Stimulated activated CD8-positive, alpha-beta memory T cell treated with anti-CD3 and anti-CD28 coated beads, Interleukin-4, amount 100 ng/mL, for 48 hours (primary cell): ENCODE measurements around the gene CDKN2A.
A peak's percentile ranks its signal among the peaks of the same experiment; 100 is the strongest.

Source experiments
- DNase-seq: peaks from one replicate; pipeline ENCODE4 v3.0.0-alpha.2; 2020

The CDKN2A gene

GRCh38 chr9:21993893-21994555, at the start of gene CDKN2A:
Gene CDKN2A (minus strand): TSS chr9:21994392.
- DNase-seq, result peak; percentile 70

GRCh38 chr9:22043928-22044327, 49.7 kb upstream of the CDKN2A start:
- no peak for DNase-seq

DNA sequence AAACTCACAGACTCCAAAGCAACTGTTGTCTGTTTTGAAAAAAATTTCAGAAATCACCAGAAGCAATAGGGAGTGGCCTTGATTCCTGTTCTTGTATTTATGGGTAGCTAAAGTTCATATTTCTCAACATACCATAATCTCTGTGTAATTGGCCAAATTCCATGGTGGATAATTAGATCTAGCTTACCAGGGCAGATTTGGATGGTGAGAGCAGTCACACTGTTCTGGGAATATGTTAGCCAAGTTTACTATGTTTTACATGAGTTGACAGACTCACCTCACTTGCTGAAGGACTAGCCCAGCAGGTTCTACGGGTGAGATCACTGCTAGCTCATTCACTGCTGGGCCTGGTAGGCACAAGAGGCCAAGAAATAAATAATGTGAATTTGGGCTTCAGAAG, 47.6 kb upstream of the CDKN2A start:
- DNase-seq, result no peak

DNA sequence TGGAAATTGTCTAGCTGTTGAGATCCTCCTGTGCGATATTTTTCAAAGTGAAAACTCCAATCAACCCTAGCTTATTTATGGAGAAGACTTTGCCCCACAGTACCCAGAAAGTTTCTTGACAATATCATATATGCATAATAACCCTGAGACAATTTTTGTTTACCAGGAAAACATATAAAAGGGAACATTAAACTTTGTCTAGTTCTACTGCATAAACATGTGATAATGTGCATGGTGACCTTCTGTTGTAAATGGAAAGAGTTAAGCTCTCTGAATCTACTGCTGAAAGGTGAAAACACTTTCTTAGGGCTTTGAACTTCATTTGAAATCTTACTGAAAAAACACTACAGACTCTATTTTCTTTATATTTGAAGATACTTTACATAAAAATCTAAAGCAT, 47.2 kb upstream of the CDKN2A start:
- no peak for DNase-seq

GRCh38 chr9:22040760-22041159, 46.6 kb upstream of the CDKN2A start:
- no peak for DNase-seq

- DNase-seq, result no peak
Observed at GRCh38 chr9:22039258-22039657, 45.1 kb upstream of the CDKN2A start.

DNA sequence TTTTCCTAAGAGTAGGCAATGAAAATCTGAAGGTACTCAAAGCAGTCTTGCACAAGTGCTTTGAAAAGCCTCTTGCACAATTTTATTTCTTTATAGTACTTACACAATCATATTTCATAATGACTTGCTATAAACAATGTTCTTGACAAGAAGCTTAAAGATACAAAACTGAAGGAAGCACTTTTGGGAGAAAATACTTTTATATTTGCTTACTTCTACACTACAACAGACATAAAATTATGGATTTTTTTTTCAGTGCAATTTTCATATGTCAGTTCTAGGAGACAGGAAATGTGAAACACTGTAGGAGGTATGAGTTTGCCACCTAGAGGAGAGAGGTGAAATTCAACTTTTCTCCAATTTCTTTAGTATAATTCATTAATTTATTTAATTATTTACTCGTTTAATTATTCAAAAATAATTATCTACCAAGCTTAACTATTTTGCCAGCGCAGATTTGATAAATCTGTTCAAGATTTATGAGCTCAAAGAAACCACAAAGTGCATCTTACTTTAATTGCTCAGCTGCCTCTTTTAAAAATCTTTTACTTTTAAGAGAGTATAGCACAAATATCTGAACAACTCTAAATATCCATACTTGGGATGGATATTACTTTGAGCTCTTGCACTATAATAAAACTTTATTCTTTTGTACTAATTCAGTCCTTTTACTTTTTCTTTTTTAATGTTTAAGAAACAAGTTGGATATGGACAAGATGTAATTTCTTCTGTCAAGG, 43.9 kb upstream of the CDKN2A start:
- no peak for DNase-seq

GRCh38 chr9:22036866-22037626, 42.9 kb upstream of the CDKN2A start:
- no peak for DNase-seq

DNA sequence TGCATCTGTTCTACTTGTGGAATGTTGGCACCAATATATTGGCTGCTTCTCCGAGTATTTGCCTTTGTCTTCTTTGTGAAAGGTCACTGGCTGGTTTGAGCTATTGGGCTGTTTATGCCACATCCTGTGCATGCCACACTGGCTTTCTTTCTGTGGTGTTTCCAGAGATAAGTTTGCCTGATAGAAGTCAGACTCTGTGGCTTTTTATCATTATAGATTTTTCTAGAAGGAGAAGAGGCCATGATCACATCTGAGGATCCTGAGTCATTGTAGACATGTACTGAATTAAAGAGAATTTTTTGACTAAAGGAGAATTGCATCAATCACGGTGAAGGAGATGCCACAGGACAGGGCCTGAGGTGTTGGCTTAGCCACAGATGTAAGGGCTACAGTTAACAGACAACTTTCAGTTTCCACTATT, 41.4 kb upstream of the CDKN2A start:
- DNase-seq, result no peak

DNA sequence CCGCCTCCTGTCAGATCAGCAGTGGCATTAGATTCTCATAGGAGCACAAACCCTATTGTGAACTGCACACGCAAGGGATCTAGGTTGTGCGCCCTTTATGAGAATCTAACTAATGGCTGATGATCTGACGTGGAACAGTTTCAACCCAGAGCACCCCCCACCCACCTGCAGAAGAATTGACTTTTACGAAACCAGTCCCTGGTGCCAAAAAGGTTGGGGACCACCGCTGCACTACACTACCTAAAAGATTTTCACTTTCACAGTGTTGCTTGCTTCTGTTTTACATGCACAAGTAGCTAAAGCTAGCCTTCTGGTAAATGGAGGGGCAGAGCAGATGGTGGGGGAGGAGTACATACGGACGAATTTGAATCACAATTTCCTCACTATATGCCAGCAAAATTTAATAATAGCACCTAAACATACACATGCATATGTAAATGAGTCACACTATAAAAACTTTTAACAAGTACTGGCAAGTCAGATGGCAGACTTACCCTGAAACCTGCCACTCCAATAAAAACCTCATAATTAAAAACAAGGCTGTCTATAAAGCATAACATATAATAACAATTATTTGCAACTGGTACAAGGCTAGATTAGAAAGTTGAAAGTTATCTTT, 38.9 kb upstream of the CDKN2A start:
- no peak for DNase-seq

DNA sequence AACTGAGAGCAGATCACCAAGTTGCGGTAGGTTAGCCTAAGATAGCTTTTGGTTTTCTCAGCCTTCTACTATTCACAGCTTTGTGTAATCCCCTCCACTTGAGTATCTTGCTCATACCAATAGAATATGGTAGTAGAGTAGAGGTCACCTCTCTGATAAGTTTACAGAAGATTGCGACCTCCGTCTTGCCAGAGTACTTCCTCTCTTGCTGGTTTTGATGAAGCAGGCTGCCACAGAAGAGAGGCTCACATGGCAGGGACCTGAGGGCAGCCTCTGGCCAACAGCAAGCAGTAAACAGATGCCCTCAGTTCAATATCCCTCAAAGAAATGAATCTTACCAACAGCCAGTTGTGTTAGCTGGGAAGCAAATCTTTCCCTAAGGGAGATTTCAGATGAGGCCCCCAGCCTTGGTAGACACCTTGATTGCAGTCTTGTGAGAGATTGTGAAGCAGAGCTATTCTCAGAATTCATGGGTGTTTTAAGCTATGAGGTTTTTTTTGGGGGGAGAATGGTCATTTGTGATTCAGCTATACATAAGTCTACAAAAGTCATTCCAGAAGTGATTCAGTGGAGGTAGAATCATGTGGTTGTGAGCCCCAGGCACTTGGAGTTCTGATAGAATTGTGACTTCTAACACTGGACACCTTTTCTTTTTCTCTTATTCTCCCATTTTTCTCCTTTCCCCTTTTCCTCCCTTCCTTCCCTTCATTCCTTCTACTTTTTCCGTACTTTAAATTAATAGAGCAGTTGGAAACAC, 37.6 kb upstream of the CDKN2A start:
- DNase-seq, result no peak

DNA sequence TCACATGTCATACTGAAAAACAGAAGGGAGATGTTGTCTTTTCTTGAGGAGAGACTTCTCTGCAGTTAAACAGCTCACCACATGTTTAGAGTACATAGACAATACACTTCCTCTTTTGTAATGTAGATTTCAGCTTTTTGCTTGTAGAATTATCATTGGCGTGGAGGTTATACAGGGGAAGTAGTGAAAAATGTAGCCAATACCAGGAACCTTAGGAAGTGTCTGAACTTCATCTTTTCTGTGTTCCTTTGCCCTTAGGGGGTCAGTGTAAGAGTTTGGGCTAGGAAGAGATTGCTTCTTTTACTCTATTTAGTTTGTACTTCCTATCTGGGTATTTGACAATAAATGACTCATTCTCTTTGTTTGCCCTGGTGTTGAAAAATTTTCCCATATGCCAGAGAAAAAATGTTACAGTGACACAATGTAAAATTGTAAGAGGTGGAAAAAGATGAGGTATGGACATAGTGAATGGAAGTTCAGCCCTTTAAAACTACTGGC, 36.0 kb upstream of the CDKN2A start:
- DNase-seq, result no peak

GRCh38 chr9:22029231-22029630, 35.0 kb upstream of the CDKN2A start:
- DNase-seq, result no peak

DNA sequence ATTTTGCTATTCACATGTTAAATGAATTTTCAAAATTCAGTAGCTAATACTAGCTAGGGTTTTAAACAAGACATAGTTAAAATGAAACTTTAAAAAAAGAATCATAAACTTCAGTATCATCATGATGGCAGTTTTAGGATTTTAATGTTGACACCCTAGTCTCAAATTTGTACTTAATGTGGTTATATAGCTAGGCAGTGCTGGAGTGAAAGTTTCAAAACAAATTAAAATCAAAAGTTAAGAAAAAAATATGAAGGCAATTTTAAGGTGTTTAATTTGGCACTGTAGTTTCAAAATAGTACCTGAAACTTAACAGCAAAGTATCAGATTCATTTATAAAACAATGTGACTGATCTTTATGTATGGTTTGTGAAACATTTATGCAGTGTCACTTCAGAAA, 34.2 kb upstream of the CDKN2A start:
- no peak for DNase-seq

DNA sequence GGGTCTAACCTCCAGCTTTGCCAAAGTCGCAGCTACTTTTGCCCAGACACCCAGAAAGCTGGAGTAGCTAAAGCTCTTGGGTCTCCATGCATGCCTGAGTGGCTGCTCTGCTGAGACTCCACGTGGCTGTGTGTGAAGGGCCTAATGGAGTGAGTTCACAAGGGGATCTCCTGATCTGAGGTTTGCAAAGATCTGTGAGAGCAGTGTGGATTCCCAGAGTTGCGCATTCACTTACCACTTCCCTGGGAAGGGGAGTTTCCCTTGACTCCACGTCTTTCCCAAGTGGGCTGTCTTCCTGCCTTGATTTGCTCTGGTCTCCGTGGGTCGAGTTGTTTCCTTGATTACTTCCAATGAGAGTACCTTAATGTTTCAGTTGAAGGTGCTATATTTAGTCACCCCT, 32.5 kb upstream of the CDKN2A start:
- DNase-seq, result no peak

DNA sequence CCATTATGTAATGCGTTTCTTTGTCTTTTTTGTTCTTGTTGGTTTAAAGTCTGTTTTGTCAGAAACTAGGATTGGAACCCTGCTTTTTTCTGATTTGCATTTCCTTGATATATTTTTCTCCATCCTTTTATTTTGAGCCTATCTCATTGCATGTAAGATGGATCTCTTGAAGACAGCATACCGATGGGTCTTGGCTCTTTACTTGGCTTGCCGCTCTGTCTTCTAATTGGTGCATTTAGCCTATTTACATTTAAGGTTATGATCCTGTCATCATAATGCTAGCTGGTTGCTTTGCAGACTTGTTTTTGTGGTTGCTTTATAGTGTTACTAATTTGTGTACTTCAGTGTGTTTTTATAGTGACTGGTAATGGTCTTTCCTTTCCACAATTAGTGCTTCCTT, 28.2 kb upstream of the CDKN2A start:
- DNase-seq, result no peak

DNA sequence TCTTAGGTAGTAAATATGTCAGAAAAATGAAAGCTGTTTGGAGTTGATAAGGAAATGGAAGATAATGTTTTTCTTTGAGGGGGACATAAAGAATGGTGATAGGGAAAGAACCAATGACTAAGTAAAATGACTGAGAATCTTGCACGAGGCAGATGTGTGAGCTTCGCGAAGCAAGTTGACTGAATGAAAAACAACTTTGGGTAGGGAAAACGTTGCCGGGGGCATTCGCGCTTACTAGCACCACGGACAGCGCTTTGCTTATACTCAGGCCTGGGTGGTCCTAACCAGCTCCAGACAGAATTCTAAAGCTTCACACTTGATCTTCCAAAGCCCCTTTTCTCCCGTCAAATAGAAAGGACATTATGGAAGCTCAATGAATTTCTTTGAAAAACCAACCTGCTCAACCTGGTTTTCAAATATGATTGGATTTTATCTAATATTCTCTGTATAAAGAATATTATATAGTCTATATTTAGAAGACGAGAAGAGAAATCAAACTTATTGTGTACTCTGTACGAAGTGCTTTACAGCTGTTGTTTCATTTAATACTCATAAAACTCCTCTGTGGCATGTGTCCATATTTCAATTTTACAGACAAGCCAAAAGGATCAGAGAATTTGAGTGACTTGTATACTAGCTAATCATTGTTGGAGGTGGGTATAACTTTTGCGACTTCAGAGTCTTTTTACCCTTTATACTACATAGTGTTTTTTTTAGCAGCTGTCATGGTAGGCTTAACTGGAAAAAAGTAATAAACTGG, 16.9 kb upstream of the CDKN2A start:
- DNase-seq, result peak; percentile 39

GRCh38 chr9:22009506-22009867, 15.3 kb upstream of the CDKN2A start:
- no peak for DNase-seq

DNA sequence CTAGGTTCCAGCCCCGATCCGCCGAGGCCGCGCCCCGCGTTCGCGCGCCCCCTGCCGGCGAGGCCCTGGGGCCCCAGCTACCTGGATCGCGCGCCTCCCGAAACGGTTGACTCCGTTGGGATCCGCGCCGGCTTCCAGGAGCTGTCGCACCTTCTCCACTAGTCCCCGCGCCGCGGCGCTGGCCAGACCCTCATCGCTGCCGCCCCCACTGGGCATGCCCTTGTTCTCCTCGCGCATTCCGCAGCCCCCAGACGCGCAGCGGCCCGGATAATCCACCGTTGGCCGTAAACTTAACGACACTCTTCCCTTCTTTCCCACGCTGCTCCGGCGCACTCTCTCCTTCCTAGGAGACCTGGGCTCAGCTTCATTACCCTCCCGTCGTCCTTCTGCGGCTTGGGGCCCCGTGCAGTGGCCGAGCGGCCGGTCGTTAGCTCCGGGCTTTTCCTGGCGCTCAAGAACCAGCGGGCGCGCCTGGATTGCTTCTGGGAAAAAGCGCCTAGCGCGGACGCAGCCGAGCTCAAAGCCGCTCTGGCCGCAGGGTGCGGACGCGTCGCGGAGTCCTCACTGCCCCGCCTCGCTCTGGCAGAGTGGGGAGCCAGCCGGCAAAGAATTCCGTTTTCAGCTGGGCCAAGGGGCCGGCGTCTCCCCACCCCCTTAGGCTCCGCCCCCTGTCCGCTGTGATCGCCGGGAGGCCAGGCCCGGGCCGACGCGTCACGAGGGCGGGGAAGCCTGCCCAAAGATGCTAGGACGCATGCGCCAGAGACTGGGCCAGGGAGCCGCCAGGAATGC, 14.7 kb upstream of the CDKN2A start, which contains the start of gene CDKN2B:
Gene CDKN2B, minus strand, starts transcription at position 589 of the 789 bp plus-strand sequence. Its CDS starts 352 bp downstream, at position 237.
- peak; percentile 85 for DNase-seq

DNA sequence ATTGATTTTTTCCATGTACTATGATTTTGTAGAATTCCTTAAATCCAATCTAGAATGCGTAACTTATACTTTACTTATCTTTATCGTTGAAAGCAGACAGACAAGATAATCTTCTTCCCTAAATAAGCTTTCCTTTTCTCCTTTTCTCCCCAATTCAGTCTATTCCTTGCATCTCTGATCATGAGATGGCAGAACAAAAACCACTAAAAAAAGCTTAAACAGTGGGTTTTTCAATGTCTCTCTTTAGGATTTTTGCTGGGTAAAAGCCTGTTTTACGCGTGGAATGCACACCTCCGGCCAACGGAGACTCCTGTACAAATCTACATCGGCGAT, 14.2 kb upstream of the CDKN2A start:
- no peak for DNase-seq
